Measurements from ENCODE around the gene SEMA4B. TPM values are rescaled to one million over a fixed set of nuclear protein-coding genes. Genes with fewer than 3 reads are reported as not detected.
"Not testable (repeated sequence)": the region's sequence is repeated elsewhere in the genome, so short reads cannot be mapped to it uniquely, and the experiment has no call there.

Gene SEMA4B
- polyA plus RNA-seq, 10 donors: 4.0 to 10.3 (median 6.6) TPM

DNA sequence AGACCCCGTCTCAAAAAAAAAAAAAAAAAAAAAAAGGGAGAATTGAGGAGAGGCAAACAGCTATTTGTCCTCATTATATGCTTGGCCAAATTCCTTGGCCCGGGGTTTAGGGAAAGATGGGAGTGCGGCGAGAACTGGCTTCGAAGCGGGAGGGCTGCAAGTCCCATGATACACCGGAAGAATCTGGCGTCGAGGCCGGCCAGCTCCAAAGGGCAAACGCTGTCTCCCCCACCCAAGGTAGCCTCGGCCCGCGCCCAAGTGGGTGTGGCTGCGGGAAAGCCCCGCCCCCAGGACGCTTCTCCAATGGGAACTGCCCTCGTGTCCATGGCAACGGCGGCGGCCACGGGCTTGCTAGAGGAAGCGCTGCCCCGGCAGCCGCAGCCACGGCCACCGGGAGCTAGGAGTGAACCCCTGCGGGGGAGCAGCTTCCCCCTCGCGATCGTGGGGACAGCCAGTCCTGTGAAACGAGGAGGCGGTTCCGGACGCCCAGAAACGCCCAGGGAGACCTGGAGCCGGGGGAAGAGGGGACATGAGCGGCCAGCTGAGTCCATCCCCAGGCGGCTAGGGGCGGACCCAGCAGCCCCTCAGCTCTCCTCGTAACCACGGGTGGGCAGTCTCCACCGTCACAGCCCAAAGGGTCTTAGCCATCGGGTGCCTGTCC is 48.2 kb downstream of the SEMA4B start, which contains the start of gene TTLL13:
Gene TTLL13 (plus strand): TSS at position 354 of the 661 bp plus-strand sequence. CDS start 1,075 bp downstream, outside the sequence.
- DNase-seq: peak; percentile 79 to 94 (median 86)

DNA sequence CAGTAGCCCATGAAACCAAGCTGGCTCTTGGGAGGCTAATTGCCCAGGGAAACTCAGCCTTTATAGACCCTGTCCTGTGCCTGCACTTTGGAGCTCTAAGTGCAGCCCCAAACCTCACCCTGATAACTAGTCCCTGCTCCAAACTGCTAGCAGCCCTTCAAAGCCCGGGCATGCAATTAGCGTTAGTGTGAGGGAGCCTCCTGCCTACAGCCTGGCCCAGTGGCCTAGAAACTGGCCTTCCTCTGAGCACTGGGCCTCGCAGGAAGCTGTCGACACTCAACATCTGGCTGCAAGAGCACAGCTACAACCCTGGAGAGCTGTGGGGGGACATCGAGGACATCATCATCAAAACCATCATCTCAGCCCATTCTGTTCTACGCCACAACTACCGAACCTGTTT is 56.6 kb downstream of the SEMA4B start:
- no peak for DNase-seq

GRCh38 chr15:90259524-90259923 is 58.4 kb downstream of the SEMA4B start:
- DNase-seq: no peak

DNA sequence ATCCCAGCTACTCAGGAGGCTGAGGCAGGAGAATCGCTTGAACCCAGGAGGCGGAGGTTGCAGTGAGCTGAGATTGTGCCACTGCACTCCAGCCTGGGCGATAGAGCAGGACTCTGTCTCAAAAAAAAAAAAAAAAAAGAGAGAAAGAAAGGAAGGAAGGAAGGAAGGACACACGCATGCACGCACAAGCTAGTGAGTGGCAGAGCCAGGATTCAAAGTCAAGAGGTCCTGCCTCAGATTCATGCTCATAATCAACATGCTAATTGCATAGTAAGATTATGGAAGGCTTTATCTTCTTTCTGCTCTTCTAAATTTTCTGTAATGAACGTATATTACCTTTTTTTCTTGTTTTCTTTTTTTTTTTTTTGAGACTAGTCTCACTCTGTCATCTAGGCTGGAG is 59.6 kb downstream of the SEMA4B start:
- not testable (repeated sequence) for DNase-seq

DNA sequence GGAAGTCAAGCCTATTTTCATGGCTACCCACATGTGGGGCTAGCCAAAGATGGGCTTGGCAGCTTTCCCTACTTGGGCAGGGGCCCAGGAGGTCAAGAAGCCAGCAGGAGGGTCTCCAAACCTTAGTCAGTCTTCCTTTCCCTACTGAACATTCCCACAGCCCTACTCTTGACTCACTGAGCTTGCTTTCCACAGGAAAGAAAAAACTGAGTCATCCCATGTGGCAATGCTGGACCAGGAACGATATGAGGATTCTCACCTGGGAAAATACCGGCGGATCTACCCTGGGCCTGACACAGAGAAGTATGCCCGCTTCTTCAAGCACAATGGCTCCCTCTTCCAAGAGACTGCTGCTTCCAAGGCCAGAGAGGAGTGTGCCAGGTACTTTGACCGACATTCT is 60.7 kb downstream of the SEMA4B start:
- no peak for DNase-seq

DNA sequence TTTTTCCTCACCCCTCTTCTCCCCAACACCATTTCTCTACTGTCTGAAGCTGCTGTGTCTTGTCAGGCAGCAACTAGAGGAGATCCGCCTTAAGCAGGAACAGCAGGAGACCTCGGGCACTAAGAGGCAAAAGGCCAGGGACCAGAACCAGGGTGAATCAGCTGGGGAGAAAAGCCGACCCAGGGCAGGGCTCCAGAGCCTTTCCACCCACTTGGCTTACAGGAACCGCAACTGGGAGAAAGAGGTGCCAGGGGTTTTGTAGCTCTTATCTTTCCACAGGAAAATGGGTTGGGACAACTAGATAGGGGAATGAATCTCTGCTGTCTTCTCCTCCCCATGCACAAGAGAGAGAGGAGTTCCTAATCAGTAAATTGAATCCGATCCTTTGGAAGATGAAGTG is 61.3 kb downstream of the SEMA4B start:
- DNase-seq: no peak

- no peak for DNase-seq
Observed at GRCh38 chr15:90264671-90265070, 63.5 kb downstream of the SEMA4B start.

- peak; percentile 91 to 98 (median 94) for DNase-seq
Observed at GRCh38 chr15:90265271-90266060, 64.3 kb downstream of the SEMA4B start, which contains the start of gene NGRN. TSS of gene NGRN (plus strand) at chr15:90265672. CDS start at chr15:90265713, 41 bp downstream.

GRCh38 chr15:90266061-90266431 is 64.9 kb downstream of the SEMA4B start:
- peak in 1 of 3 donors; percentile 11 for DNase-seq

DNA sequence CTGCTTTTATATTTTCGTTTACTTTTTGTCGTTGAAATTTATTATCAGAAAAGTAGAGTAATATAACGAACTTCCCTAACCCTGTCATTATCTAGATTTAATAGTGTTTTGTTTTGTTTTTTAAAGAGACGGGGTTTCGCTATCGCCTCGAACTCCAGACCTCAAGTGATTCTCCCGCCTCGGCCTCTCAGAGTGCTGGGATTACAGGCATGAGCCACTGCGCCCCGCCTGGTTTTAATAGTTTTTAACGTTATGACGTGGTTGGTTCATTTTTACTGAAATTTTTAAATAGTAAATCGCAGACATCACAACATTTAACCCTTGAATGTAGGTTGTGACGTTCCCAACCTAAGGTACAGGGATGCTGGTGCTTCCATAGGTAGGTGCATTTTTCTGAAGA is 65.4 kb downstream of the SEMA4B start:
- peak in 1 of 3 donors; percentile 29 for DNase-seq

DNA sequence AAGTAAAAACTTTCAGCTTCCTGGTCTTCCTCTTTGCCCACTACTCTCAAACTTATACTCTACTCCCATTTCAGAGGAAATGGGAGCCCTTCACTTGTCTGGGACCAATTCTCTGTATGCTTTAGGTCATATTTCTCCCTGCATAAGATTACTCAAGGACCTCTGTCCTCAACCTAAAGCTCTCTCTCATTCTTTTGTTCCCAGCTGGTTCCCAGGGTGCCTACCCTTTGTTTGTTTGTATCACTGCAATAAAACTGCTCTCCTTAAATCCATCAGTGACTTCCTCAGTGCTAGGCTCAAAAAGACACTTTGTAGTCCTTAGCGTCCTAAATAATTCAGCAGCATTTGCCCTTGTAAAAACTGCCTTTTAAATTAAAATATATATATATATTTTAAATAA is 67.3 kb downstream of the SEMA4B start:
- no peak for DNase-seq

DNA sequence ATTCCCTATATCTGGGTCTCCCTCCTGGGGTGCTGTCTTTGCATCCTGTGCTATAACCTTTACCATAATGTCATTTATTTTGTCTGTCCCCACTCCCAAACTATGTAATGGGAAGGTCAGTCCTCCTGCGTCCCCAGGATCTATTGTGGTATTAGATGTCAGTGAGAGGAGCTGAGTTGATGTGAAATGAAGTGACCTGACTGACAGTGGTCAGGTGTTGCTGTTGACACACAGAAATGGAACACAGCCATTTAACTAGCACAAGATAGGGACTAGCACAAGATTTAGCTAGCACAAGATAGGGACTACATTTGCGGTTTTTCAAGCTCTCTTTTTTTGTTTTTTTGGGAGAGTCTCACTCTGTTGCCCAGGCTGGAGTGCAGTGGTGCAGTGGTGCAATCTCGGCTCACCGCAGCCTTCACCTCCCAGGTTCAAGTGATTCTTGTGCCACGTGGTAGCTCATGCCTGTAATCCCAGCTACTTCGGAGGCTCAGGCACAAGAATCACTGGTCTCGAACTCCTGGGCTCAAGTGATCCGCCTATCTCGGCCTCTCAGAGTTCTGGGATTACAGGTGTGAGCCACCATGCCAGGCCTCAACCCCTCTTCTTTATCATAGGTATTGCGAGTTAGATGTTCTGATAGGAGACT is 69.5 kb downstream of the SEMA4B start:
- no peak for DNase-seq

DNA sequence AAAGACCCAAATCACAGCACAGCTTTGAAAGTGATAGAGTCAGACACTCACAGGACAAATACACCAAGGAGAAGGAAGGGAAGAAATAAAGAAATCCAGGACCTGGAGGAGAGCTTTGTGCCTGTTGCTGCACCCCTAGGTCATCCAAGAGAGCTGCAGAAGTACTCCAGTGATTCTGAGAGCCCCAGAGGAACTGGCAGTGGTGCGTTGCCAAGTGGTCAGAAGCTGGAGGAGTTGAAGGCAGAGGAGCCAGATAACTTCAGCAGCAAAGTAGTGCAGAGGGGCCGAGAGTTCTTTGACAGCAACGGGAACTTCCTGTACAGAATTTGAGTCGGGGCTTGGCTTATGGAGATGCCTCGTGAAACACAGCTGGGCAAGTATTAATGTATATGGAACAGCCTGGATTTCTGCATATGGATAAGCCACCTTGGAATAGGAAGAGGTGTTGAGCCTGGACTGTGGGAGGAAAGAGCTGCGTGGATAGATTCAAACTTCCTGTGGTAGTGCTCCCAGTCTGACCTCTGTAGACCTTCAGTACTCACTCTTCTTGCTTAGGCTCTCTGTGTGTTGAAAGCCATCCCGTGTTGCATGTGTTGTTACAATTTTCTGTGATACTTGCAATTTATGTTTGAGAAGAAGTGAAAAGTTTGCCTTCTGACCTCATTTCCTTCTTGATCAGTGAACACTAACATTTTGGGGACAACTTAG is 70.5 kb downstream of the SEMA4B start:
- no peak for DNase-seq

DNA sequence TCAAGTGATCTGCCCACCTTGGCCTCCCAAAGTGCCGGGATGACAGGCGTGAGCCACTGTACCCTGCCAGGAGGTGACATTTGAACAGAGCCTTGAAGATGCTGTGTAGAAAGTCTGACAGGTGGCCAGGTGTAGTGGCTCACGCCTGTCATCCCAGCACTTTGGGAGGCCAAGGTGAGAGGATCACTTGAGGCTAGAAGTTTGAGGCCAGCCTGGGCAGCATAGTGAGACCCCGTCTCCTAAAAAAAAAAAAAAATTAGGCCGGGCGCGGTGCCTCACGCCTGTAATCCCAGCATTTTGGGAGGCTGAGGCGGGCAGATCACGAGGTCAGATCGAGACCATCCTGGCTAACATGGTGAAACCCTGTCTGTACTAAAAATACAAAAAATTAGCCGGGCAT is 77.3 kb downstream of the SEMA4B start:
- not testable (repeated sequence) for DNase-seq

Other genes with a start within 250 kb of the SEMA4B start
- gene ZNF710, start 200.0 kb upstream of the SEMA4B start, polyA plus RNA-seq (ENCODE audit: insufficient read length in 10 of 10): 10 to 100 TPM; 13.7 to 25.7 (median 17.9) TPM
- gene IDH2, start 98.9 kb upstream of the SEMA4B start, polyA plus RNA-seq (ENCODE audit: insufficient read length in 10 of 10): 100 to 1,000 TPM; 202 to 291 (median 262) TPM
- gene CIB1, start 32.6 kb downstream of the SEMA4B start, polyA plus RNA-seq (ENCODE audit: insufficient read length in 10 of 10): 10 to 100 TPM; 20.7 to 28.4 (median 24.8) TPM
- 1 to 10 TPM; 1.6 to 3.7 (median 2.5) TPM for gene GDPGP1, start 32.9 kb downstream of the SEMA4B start, polyA plus RNA-seq (ENCODE audit: insufficient read length in 10 of 10)
- gene TTLL13, start 48.2 kb downstream of the SEMA4B start, polyA plus RNA-seq (ENCODE audit: insufficient read length in 10 of 10): under 1 TPM in 5 of 10 donors, not detected in 5; 0.10 to 0.97 (median 0.50) TPM
- gene NGRN, start 64.3 kb downstream of the SEMA4B start, polyA plus RNA-seq (ENCODE audit: insufficient read length in 10 of 10): 100 to 1,000 TPM in 7 of 10 donors, 10 to 100 TPM in 3; 89.7 to 112 (median 103) TPM
- gene ZNF774, start 151.0 kb downstream of the SEMA4B start, polyA plus RNA-seq (ENCODE audit: insufficient read length in 10 of 10): 1 to 10 TPM; 1.5 to 4.5 (median 2.1) TPM
- gene IQGAP1, start 186.9 kb downstream of the SEMA4B start, polyA plus RNA-seq (ENCODE audit: insufficient read length in 10 of 10): 10 to 100 TPM; 62.3 to 99.6 (median 83.6) TPM